Brain microvascular endothelial cell (primary cell): ENCODE results near the gene CEBPB.

ENCODE experiments used
- DNase-seq: peaks from one replicate; pipeline ENCODE4 v3.0.0-alpha.2; 2020
- H3K27ac ChIP-seq: fragments of 250-450 bp; sonication (Bioruptor Pico); 2 replicates; pipeline ENCODE4 v1.5.1; 2020; ENCODE audit warnings: mild to moderate bottlenecking, moderate library complexity
- H3K27me3 ChIP-seq: fragments of 250-450 bp; sonication (Bioruptor Pico); replicated peaks from 2 replicates; pipeline ENCODE4 v1.5.1; 2020; ENCODE audit warnings: mild to moderate bottlenecking
- H3K36me3 ChIP-seq: fragments of 250-450 bp; sonication (Bioruptor Pico); replicated peaks from 2 replicates; pipeline ENCODE4 v1.5.1; 2020; ENCODE audit warnings: mild to moderate bottlenecking
- H3K4me3 ChIP-seq: 2 replicates; pipeline ENCODE4 v1.5.1; 2011; ENCODE audit warnings: low read depth, mild to moderate bottlenecking, control low read depth, low read length, moderate library complexity
- CTCF ChIP-seq: IDR thresholded peaks from 2 replicates; pipeline ENCODE4 v1.5.1; 2011; ENCODE audit warnings: low read depth, mild to moderate bottlenecking, moderate library complexity, low read length, control low read depth, inconsistent platforms; ENCODE audit errors: missing control alignments
- in situ Hi-C: cut with HindIII; loops from 2 replicates; pipeline ENCODE4 v1.10.0; 2017; ENCODE audit warnings: low sequenced_read_pairs, low pct_ligation_motif_present

Gene CEBPB

GRCh38 chr20:50230871-50231560 is 40.4 kb downstream of the CEBPB start:
- Histone ChIP-seq H3K27ac (no peak overlapping the region), H3K4me3 (no peak overlapping the region), H3K27me3 (no peaks in the 10 kb centered on the region), H3K36me3 (no peaks in the 10 kb centered on the region)
- TF ChIP-seq CTCF: no peak
- no peak for DNase-seq
- in situ Hi-C loops: no loop called here

GRCh38 chr20:50231854-50232253 is 41.2 kb downstream of the CEBPB start:
- no peaks in the 10 kb centered on the region for H3K27me3 ChIP-seq
- DNase-seq: no peak
- H3K4me3 ChIP-seq: no peak overlapping the region
- in situ Hi-C loops: no loop called here
- no peaks in the 10 kb centered on the region for H3K36me3 ChIP-seq
- H3K27ac ChIP-seq: no peak overlapping the region
- TF ChIP-seq CTCF: no peak

DNA sequence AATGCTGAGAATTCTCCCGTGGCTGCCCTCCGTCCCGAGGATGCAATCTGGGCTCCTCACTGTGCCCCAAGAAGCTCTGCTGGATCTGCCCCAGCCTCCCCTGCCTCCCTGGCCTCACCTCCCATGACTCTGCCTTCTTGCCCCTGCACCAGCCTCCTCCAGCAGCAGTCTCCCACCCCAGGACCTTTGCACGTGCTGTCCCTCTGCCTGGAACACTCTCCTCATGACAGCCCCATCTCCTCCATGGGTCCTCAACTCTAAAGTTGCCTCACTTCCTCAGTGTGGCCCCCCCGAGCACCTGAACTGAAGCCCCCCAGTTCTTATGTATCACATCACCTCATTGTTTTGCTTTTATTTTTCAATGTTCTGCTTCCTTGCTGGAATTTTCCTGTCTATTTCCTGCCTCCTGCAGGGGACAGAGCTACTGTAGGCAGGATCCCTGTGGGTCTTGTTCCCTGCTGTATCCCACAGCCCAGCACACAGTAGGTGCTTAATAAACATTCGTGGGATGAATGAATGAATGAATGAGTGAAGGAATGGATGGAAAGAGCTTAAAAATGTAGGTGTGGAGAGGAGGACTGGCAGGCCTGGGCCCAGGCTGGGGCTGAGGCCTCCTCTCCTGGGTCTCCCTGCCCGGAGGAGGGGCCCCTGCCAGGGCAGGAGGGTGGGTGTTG is 42.2 kb downstream of the CEBPB start:
- no peak overlapping the region for H3K4me3 ChIP-seq
- no peaks in the 10 kb centered on the region for H3K27me3 ChIP-seq
- no peak overlapping the region for H3K27ac ChIP-seq
- no peak for TF ChIP-seq CTCF
- in situ Hi-C loops: no loop called here
- H3K36me3 ChIP-seq: no peaks in the 10 kb centered on the region
- DNase-seq: no peak

GRCh38 chr20:50233325-50234212 is 42.9 kb downstream of the CEBPB start:
- H3K4me3 ChIP-seq: no peak overlapping the region
- no peaks in the 10 kb centered on the region for H3K27me3 ChIP-seq
- in situ Hi-C loops: no loop called here
- no peak for TF ChIP-seq CTCF
- H3K36me3 ChIP-seq: no peaks in the 10 kb centered on the region
- H3K27ac ChIP-seq: no peak overlapping the region
- no peak for DNase-seq

GRCh38 chr20:50234288-50234687 is 43.7 kb downstream of the CEBPB start:
- no peak for TF ChIP-seq CTCF
- Histone ChIP-seq H3K36me3 (no peaks in the 10 kb centered on the region), H3K4me3 (no peak overlapping the region), H3K27ac (no peak overlapping the region), H3K27me3 (no peaks in the 10 kb centered on the region)
- no peak for DNase-seq
- in situ Hi-C loops: no loop called here
